Measurements from ENCODE around the gene MOV10L1. TPM values are rescaled to one million over a fixed set of nuclear protein-coding genes. Genes with fewer than 3 reads are reported as not detected.

The MOV10L1 gene
- total RNA-seq, 1 donor: 0.36 TPM

DNA sequence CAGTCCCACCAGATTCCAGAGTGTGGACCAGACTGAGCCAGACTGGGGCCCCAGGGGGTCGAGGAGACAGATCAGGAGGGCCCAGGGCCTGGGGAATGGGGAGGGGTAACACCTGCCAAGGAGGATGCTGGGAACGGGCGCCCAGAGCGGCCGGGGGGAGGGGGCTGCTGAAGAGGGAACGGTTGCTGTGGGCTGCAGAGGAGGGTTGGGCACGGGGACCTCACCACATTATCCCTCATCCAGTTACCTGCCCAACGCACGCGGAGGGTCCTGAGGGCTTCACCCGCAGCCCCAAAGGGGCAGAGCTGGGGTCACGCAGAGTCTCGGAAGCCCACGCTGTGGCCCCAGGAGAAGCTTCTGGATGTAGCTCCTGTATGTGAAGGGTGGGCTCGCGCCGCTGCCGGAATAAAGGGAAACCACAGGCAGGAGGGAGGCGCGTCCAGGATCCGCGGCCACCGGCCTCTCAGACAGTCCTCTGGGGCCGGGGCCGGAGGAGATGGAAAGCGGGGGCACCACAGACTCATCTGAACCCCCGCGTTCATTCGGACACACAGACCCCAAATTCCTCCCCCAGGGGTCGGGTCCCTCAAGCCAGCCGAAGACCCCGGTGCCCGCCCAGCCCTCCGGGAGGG, 110.1 kb downstream of the MOV10L1 start:
- Histone ChIP-seq H2AFZ (ENCODE audit: low read length) (no peak overlapping the region), H3K4me2 (ENCODE audit: insufficient read depth, low read length) (peak overlapping the region; percentile 75)

DNA sequence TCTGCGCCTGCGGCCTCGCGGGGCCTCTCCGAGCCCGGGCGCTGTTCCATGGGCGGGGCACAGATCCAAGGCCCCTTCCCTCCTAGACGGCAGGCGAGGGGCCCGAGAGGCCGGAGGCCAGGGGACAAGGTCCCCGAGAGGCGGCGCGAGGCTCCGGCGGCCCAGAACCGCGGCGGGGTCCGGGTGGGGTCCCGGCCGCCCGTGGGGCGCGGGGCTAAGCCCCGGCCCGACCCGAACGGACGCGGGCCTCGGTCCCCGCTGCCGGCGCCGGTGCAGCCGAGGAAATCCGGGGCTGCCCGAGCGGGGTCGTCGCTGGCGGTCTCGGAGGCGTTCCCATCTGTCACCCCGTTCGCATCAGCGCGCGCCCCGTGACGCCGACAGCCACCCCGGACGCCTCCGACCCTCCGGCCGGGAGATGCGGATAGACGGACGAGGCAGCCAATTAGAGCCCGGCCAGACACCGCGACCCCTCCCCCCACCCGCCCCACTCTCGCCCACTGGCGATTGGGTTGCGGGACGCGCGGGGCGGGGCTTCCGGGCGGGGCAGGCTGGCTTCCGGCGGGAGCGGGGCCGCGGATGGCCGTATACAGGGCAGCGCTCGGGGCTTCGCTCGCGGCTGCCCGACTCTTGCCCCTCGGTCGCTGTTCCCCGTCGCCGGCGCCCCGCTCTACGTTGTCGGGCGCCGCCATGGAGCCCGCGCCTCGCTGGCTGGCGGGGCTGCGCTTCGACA, 110.8 kb downstream of the MOV10L1 start, which contains the start of gene SELENOO:
TSS of gene SELENOO (plus strand) at position 551 of the 730 bp plus-strand sequence. CDS start at position 577, 26 bp downstream.
- H2AFZ ChIP-seq (ENCODE audit: low read length): peak within 1 kb of the TSS; percentile 47
- no peak for TF ChIP-seq CTCF (IDR thresholded peaks at IDR 0.05; ENCODE audit: extremely low read depth, low read depth, low read length)
- H3K9me3 ChIP-seq (ENCODE audit: low read depth, low read length): no peaks in the 10 kb centered on the region
- peak; percentile 100 for DNase-seq (ENCODE audit: insufficient read length, low spot score, missing footprints)
- peak within 1 kb of the TSS; percentile 81 for H3K4me3 ChIP-seq (ENCODE audit: insufficient read depth, low read length)
- H3K27me3 ChIP-seq (ENCODE audit: insufficient read depth, low read length): no peaks in the 10 kb centered on the region
- peak within 1 kb of the TSS; percentile 41 for H3K27ac ChIP-seq (ENCODE audit: low read depth, low read length)
- peaks cover 13% of the 10 kb centered on the region for H3K36me3 ChIP-seq (ENCODE audit: insufficient read depth, low read length)
- peak within 1 kb of the TSS; percentile 94 for H3K4me2 ChIP-seq (ENCODE audit: insufficient read depth, low read length)
- peaks cover 22% of the 10 kb centered on the region for H4K20me1 ChIP-seq (ENCODE audit: insufficient read depth, low read length)
- peaks cover 37% of the 10 kb centered on the region for H3K79me2 ChIP-seq (ENCODE audit: insufficient read depth, low read length)
- peaks cover 9% of the 10 kb centered on the region for H3K4me1 ChIP-seq (ENCODE audit: insufficient read depth, low read length)

More for the DNA sequence above, 110.1 kb downstream of the MOV10L1 start:
- H3K4me1 ChIP-seq (ENCODE audit: insufficient read depth, low read length): peaks cover 9% of the 10 kb centered on the region
- no peak for DNase-seq (ENCODE audit: insufficient read length, low spot score, missing footprints)
- peak overlapping the region; percentile 81 for H3K4me3 ChIP-seq (ENCODE audit: insufficient read depth, low read length)
- H3K27me3 ChIP-seq (ENCODE audit: insufficient read depth, low read length): no peaks in the 10 kb centered on the region
- no peaks in the 10 kb centered on the region for H3K9me3 ChIP-seq (ENCODE audit: low read depth, low read length)
- peaks cover 31% of the 10 kb centered on the region for H3K79me2 ChIP-seq (ENCODE audit: insufficient read depth, low read length)
- no peak overlapping the region for H3K27ac ChIP-seq (ENCODE audit: low read depth, low read length)
- TF ChIP-seq CTCF (IDR thresholded peaks at IDR 0.05; ENCODE audit: extremely low read depth, low read depth, low read length): no peak
- H3K36me3 ChIP-seq (ENCODE audit: insufficient read depth, low read length): peaks cover 14% of the 10 kb centered on the region
- peaks cover 22% of the 10 kb centered on the region for H4K20me1 ChIP-seq (ENCODE audit: insufficient read depth, low read length)

GRCh38 chr22:50201191-50202129, 111.7 kb downstream of the MOV10L1 start:
- Histone ChIP-seq H3K27me3 (ENCODE audit: insufficient read depth, low read length) (no peaks in the 10 kb centered on the region), H4K20me1 (ENCODE audit: insufficient read depth, low read length) (peaks cover 24% of the 10 kb centered on the region), H3K79me2 (ENCODE audit: insufficient read depth, low read length) (peaks cover 42% of the 10 kb centered on the region), H3K27ac (ENCODE audit: low read depth, low read length) (peak overlapping the region; percentile 41), H3K36me3 (ENCODE audit: insufficient read depth, low read length) (peaks cover 19% of the 10 kb centered on the region), H3K4me3 (ENCODE audit: insufficient read depth, low read length) (peak overlapping the region; percentile 81), H3K9me3 (ENCODE audit: low read depth, low read length) (no peaks in the 10 kb centered on the region), H3K4me2 (ENCODE audit: insufficient read depth, low read length) (peak overlapping the region; percentile 94), H3K4me1 (ENCODE audit: insufficient read depth, low read length) (peaks cover 9% of the 10 kb centered on the region), H2AFZ (ENCODE audit: low read length) (peak overlapping the region; percentile 47)
- peak; percentile 96 for DNase-seq (ENCODE audit: insufficient read length, low spot score, missing footprints)
- TF ChIP-seq CTCF (IDR thresholded peaks at IDR 0.05; ENCODE audit: extremely low read depth, low read depth, low read length): no peak
